Neural progenitor cell (in vitro differentiated cells): ENCODE data around the gene GRIK5.

Experiments
- CTCF ChIP-seq: fragments of 200-600 bp; sonication (generic); IDR thresholded peaks from 2 replicates; pipeline ENCODE4 v1.5.1; 2017; ENCODE audit warnings: antibody characterized with exemption, mild to moderate bottlenecking
- EZH2 ChIP-seq: fragments of 200-600 bp; sonication (generic); IDR thresholded peaks from 2 replicates; pipeline ENCODE4 v1.6.1; 2017; ENCODE audit warnings: antibody characterized with exemption, mild to moderate bottlenecking, moderate library complexity
- EZH2phosphoT487 ChIP-seq: fragments of 200-600 bp; sonication (generic); IDR thresholded peaks from 2 replicates; pipeline ENCODE4 v1.6.1; 2017; ENCODE audit warnings: antibody characterized with exemption

DNA sequence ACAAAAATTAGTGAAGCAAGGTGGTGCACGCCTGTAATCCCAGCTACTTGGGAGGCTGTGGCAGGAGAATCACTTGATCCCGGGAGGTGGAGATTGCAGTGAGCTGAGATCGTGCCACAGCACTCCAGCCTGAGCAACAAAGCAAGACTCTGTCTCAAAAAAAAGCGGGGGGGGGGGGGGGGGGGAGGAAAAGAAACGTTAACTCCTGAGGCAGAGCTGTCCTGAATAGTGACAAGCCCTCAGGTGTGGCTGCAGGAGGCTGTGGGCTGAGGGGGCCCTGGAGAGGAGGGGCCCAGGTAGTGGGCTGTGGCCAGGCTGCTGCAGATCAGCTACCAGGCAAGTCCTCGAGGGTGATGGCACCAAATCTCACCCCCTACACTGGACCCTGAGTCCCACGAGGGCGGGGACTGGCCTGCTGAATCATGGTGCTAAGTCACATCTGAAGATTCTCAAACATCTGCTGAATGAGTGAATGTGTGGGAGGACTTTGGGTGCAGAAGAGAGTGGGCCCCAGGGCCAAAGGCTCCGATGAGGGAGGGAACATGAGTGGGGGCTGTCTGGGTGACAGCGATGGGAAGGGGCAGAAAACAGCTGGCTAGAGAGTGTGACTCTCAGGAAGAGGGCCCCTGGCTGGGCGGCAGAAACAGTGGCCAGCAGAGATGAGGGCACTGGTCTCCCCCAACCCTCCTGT, 51.4 kb downstream of the GRIK5 start:
- TF ChIP-seq CTCF (no peak), EZH2phosphoT487 (no peak), EZH2 (no peak)
